Coronary artery (tissue), 2 donors: ENCODE results near the gene ZNF148.

Experiments
- DNase-seq: peaks from one replicate; pipeline ENCODE4 v3.0.0-alpha.2; 2017; ENCODE audit warnings: low spot score
- H3K27ac ChIP-seq, 2 donors: fragments of 200-600 bp; sonication (generic); one replicate each; pipeline ENCODE4 v1.5.1; 2016 to 2019
- H3K4me3 ChIP-seq: fragments of 200-600 bp; sonication (generic); 2 replicates; pipeline ENCODE4 v1.5.1; 2016; ENCODE audit warnings: mild to moderate bottlenecking, moderate library complexity
- TF ChIP-seq, protein P1 (sequence below): fragments of 200-600 bp; sonication (generic); IDR thresholded peaks from one replicate; pipeline ENCODE4 v1.5.1; 2019; ENCODE audit warnings: antibody characterized with exemption

ZNF148 gene

DNA sequence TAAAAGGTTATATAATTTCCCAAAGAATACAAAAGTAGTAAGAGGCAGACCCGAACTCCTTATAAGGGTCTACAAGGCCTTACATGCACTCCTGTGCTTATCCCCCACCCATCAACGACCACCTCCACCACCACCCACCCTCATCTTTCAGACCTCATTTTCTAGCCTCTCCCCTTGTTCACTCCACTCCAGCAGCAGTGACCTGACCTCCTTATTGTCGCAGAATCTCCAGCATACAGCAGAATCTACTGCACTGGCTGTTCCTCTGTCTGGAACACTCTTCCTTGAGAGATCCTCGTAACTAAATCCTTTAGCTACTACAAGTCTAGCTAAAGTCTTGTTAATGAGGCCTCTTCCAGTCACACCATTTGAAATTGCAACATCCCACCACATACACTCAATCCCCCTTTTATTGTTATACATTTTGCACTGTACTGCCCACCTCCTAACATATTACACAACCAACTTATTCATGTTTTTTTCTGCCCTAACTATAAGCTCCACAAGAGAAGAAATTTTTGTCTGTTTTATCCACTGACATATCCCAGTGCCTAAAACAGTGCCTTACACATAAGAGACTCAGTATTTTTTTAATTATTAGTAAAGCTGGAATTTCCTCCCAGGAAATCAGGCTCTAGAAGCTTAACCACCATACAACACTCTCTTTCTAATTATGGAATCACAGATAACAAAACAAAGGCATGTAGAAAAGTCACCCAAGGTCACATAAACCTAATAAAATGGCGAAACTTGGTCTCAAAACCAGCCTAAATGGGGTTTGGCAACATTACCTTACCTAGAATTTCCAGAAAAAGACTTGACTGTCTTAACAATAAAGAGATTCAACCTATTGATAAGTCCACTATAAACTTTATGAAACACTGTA is 40.2 kb downstream of the ZNF148 start:
- TF ChIP-seq, protein P1, sequence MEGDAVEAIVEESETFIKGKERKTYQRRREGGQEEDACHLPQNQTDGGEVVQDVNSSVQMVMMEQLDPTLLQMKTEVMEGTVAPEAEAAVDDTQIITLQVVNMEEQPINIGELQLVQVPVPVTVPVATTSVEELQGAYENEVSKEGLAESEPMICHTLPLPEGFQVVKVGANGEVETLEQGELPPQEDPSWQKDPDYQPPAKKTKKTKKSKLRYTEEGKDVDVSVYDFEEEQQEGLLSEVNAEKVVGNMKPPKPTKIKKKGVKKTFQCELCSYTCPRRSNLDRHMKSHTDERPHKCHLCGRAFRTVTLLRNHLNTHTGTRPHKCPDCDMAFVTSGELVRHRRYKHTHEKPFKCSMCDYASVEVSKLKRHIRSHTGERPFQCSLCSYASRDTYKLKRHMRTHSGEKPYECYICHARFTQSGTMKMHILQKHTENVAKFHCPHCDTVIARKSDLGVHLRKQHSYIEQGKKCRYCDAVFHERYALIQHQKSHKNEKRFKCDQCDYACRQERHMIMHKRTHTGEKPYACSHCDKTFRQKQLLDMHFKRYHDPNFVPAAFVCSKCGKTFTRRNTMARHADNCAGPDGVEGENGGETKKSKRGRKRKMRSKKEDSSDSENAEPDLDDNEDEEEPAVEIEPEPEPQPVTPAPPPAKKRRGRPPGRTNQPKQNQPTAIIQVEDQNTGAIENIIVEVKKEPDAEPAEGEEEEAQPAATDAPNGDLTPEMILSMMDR = no peak
- no peak for DNase-seq
- H3K27ac ChIP-seq = no peak overlapping the region
- no peak overlapping the region for H3K4me3 ChIP-seq

DNA sequence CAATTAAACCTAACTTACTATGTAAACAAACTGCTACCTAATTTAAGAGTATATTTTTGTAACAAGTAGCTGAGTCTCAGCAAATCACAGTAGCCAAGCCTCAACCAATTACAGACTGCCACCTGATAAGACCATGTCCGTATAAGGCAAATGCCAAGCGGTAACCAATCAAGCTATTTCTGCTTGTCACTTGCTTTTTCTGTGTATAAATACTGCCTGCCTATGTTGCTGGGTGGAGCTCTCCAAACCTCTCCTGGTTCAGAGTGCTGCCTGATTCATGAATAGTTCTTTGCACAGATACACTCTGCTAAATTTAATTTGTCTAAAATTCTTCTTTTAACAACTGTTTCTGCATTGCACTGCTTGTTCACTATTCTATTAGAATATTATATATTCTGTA is 42.6 kb downstream of the ZNF148 start:
- TF ChIP-seq, protein P1 = no peak
- Histone ChIP-seq H3K27ac (no peak overlapping the region), H3K4me3 (no peak overlapping the region)
- no peak for DNase-seq

GRCh38 chr3:125331243-125331642 is 43.9 kb downstream of the ZNF148 start:
- TF ChIP-seq, protein P1 = no peak
- no peak for DNase-seq
- Histone ChIP-seq H3K27ac (no peak overlapping the region), H3K4me3 (no peak overlapping the region)

DNA sequence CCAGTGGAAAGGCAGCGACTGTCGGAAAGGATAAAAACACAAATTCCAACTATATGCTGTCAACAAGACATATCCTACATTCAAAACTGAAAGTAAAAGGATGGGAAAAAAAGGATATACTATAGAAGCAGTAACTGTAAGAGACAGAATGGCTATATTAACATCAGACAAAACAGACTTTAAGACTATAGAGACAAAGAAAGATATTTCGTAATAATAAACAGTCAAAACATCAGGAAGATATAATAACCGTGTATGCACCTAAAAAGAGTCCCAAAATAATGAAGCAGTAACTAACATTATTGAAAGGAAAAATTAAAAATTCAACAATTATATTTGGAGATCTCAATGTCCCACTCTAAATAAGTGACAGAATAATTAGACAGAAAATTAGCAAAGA is 48.2 kb downstream of the ZNF148 start:
- TF ChIP-seq, protein P1 = no peak
- Histone ChIP-seq H3K4me3 (no peak overlapping the region), H3K27ac (no peak overlapping the region)
- DNase-seq = no peak

DNA sequence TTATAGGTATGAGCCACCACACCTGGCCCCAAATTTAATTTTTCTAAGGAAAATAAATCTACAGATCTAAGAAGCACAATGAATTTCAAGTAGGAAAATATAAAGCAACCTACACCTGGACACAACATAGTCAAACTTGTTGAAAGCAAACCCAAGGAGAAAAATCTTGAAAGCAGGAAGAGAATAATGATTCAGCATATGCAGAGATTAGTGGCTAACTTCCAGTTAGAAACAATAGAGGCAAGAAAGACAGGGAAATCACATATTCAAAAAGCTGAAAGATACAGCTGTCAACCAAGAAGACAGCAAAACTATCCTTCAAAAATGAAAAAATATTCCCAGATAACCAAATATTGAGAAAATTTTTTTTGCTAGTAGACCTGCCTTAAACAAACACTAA is 49.4 kb downstream of the ZNF148 start:
- no peak overlapping the region for H3K4me3 ChIP-seq
- H3K27ac ChIP-seq = no peak overlapping the region
- DNase-seq = no peak
- TF ChIP-seq, protein P1 = no peak

- TF ChIP-seq, protein P1 = no peak
- no peak for DNase-seq
- Histone ChIP-seq H3K27ac (no peak overlapping the region), H3K4me3 (no peak overlapping the region)
Measured at GRCh38 chr3:125324341-125324740, 50.8 kb downstream of the ZNF148 start.

DNA sequence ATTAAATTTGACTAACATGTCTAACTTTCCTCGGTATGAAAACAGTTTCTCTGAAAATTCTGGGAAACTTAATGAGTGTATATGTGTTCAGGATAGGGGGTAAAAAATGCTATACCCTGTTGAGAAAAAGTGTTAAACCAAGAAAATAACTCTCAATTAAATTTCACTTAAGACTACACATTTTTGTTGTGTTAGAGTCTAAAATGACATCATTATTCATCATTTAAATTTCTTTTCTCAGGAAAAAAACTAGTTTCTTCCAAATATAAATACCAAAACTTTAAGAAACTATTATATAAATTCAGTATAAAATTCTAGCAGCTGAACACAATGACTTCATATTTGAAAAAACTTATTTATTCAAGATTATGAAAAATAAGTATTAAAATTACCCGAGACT is 52.2 kb downstream of the ZNF148 start:
- Histone ChIP-seq H3K27ac (no peak overlapping the region), H3K4me3 (no peak overlapping the region)
- DNase-seq = no peak
- TF ChIP-seq, protein P1 = no peak
